ENCODE data around the gene HERPUD1.

GRCh38 chr16:56943761-56944375, 11.9 kb downstream of the HERPUD1 start:
- TF ChIP-seq CTCF (conservative IDR thresholded peaks at IDR 0.05; ENCODE audit: low read depth, low read length) (no peak), EZH2 (IDR thresholded peaks at IDR 0.05; ENCODE audit: borderline replicate concordance, low read depth, low read length, poor library complexity, severe bottlenecking) (no peak)
